IPS DF 6.9 (cell line): ENCODE results near the gene LBX2.
A peak's percentile ranks its signal among the peaks of the same experiment; 100 is the strongest.

Source experiments
- DNase-seq: peaks from one replicate; pipeline ENCODE4 v3.0.0-alpha.2; 2013; ENCODE audit warnings: low read depth, low spot score
- H3K27ac ChIP-seq: one replicate; pipeline ENCODE4 v1.5.1; 2013; ENCODE audit warnings: low read length, control low read depth
- H3K27me3 ChIP-seq: 2 replicates; pipeline ENCODE4 v1.6.1; 2013; ENCODE audit warnings: mild to moderate bottlenecking, low read length; ENCODE audit not compliant: control insufficient read depth, insufficient read depth
- H3K36me3 ChIP-seq: 2 replicates; pipeline ENCODE4 v1.6.1; 2013; ENCODE audit warnings: low read length; ENCODE audit not compliant: control insufficient read depth, insufficient read depth
- H3K4me1 ChIP-seq: 2 replicates; pipeline ENCODE4 v1.6.1; 2013; ENCODE audit warnings: low read length; ENCODE audit not compliant: control insufficient read depth, insufficient read depth
- H3K4me3 ChIP-seq: 2 replicates; pipeline ENCODE4 v1.5.1; 2013; ENCODE audit warnings: mild to moderate bottlenecking, low read length
- H3K9me3 ChIP-seq: 2 replicates; pipeline ENCODE4 v1.6.1; 2013; ENCODE audit warnings: low read length, inconsistent platforms; ENCODE audit not compliant: control insufficient read depth, insufficient read depth
- WGBS: extraction: QIAGEN DNeasy Blood & Tissue Kit; methylation state at CpG from one replicate; pipeline ENCODE4 v1.1.7; 2013; ENCODE audit warnings: mixed read lengths, missing lambda C conversion rate; ENCODE audit not compliant: insufficient read length, insufficient coverage; 5-methylcytosine and 5-hydroxymethylcytosine counted together

LBX2 gene

GRCh38 chr2:74499267-74499939 lies at the start of gene LBX2:
LBX2 (minus strand) TSS chr2:74499603; CDS start chr2:74499537, 66 bp downstream.
- Histone ChIP-seq H3K4me3 (peak within 1 kb of the TSS; percentile 54; the same call in 1 of the 2 replicates), H3K4me1 (peaks cover 2% of the 10 kb centered on the region; the same call in 1 of the 2 replicates), H3K36me3 (no peaks in the 10 kb centered on the region), H3K9me3 (no peaks in the 10 kb centered on the region), H3K27me3 (peaks cover 86% of the 10 kb centered on the region), H3K27ac (no peak within 1 kb of the TSS)
- no peak for DNase-seq
- no CpG with 5 or more reads among the region's 65 CpGs for WGBS

- peaks cover 4% of the 10 kb centered on the region; the same call in 1 of the 2 replicates for H3K27me3 ChIP-seq
- no peaks in the 10 kb centered on the region for H3K36me3 ChIP-seq
- no peak for DNase-seq
- H3K27ac ChIP-seq: no peak overlapping the region
- peak overlapping the region; percentile 53 for H3K4me3 ChIP-seq
- peaks cover 1% of the 10 kb centered on the region; the same call in 1 of the 2 replicates for H3K4me1 ChIP-seq
- WGBS: no CpG with 5 or more reads among the region's 26 CpGs
- no peaks in the 10 kb centered on the region for H3K9me3 ChIP-seq
Observed at GRCh38 chr2:74548285-74548899, 49.0 kb upstream of the LBX2 start.

GRCh38 chr2:74546004-74546403 lies 46.6 kb upstream of the LBX2 start:
- Histone ChIP-seq H3K27ac (no peak overlapping the region), H3K4me1 (peaks cover 1% of the 10 kb centered on the region; the same call in 1 of the 2 replicates), H3K36me3 (no peaks in the 10 kb centered on the region), H3K4me3 (no peak overlapping the region), H3K9me3 (no peaks in the 10 kb centered on the region), H3K27me3 (peaks cover 4% of the 10 kb centered on the region; the same call in 1 of the 2 replicates)
- no peak for DNase-seq
- WGBS: no CpG with 5 or more reads among the region's 3 CpGs

GRCh38 chr2:74544634-74545033 lies 45.2 kb upstream of the LBX2 start:
- H3K4me1 ChIP-seq: no peaks in the 10 kb centered on the region; the same call in 1 of the 2 replicates
- no peaks in the 10 kb centered on the region for H3K36me3 ChIP-seq
- no peak overlapping the region for H3K4me3 ChIP-seq
- H3K9me3 ChIP-seq: no peaks in the 10 kb centered on the region
- no CpG with 5 or more reads among the region's 3 CpGs for WGBS
- H3K27me3 ChIP-seq: peaks cover 2% of the 10 kb centered on the region; the same call in 1 of the 2 replicates
- no peak overlapping the region for H3K27ac ChIP-seq
- no peak for DNase-seq

DNA sequence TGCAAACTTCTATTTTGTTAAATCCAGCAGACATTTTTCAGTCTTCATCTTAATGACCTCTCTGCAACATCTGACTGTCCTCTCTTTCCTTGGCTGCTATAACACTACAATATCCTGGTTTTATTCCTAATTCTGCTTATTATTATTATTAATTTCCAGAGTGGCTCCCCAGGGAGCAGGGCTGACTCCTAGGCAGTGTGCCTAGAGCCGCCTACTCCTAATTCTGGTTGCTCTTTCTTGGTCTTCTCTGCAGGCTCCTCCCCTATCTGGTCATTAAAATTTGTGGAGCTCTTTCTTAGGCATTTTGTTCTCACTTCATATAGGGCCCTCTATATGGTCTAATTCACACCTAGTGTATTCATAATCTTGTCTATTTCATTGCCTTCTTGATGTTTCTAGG lies 43.6 kb upstream of the LBX2 start:
- no peak overlapping the region for H3K4me3 ChIP-seq
- no CpG with 5 or more reads among the region's 1 CpG for WGBS
- H3K9me3 ChIP-seq: no peaks in the 10 kb centered on the region
- H3K4me1 ChIP-seq: no peaks in the 10 kb centered on the region
- H3K27ac ChIP-seq: no peak overlapping the region
- no peak for DNase-seq
- H3K36me3 ChIP-seq: no peaks in the 10 kb centered on the region
- peaks cover 2% of the 10 kb centered on the region; the same call in 1 of the 2 replicates for H3K27me3 ChIP-seq

DNA sequence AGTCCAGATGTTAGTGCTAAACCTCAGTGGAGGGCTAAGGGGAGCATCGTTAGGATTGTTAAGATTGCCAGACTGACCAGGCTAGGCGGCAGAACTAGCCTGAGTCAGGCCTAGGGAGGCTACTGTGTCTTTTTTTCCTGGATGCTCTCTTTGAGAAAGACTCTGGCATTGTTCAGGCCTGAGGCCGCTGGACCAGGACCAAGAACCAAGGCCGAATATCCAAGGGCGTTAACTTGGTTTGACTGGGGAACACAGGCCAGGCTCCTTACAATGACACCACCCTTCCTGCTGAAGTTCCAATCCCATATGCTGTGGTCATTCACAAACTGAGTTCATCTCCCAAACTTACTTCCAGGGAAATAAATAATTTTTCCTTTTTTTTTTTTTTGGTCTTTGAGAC lies 40.9 kb upstream of the LBX2 start:
- no peaks in the 10 kb centered on the region for H3K4me1 ChIP-seq
- no peak for DNase-seq
- WGBS: no CpG with 5 or more reads among the region's 5 CpGs
- peaks cover 3% of the 10 kb centered on the region; the same call in 1 of the 2 replicates for H3K36me3 ChIP-seq
- H3K27ac ChIP-seq: no peak overlapping the region
- H3K27me3 ChIP-seq: no peaks in the 10 kb centered on the region
- H3K9me3 ChIP-seq: no peaks in the 10 kb centered on the region
- H3K4me3 ChIP-seq: no peak overlapping the region

DNA sequence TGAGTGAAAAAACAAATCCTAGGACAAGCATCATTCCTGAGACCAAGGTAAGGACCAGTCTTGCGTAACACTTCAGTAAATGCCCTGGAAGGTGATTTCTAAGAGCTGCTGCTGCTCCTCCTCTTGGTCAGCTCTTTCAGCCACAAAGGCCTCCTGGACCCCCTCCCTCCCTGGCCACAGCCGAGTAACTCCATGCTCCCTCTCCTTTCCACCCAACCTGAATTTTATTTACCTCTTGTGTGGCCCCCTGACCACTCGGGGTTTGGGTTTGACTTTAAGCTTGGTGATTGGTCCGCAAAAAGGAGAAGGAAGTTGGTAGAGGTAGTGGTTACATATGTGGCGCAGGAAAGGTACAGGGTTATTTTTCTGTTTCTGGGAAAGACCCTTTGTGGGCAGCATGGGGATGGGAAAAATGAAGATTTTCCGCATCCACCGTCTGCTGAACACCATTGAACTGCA lies 39.5 kb upstream of the LBX2 start:
- no peak for DNase-seq

DNA sequence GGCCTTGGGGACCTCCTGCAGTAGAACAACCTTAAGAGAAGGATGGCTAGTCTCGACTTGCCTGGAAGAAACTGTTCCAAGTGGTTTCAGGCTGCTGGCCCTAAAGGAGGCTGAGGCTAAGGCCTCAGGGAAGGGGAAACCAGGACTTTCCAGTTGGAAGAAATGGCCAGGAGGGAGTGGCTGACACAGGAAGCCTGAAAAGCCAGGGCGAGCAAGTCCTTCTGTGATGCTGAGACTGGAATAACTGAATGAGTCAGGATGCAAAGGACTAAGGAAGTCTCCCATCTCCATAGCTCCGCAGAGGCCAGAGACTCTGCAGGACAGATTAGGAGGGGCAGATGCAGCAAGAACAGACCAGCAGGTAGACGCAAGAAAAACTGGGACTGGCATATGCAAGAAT lies 37.7 kb upstream of the LBX2 start:
- Histone ChIP-seq H3K4me1 (no peaks in the 10 kb centered on the region), H3K27ac (no peak overlapping the region), H3K9me3 (no peaks in the 10 kb centered on the region), H3K4me3 (no peak overlapping the region), H3K36me3 (peaks cover 10% of the 10 kb centered on the region; the same call in 1 of the 2 replicates), H3K27me3 (no peaks in the 10 kb centered on the region)
- WGBS: no CpG with 5 or more reads among the region's 4 CpGs
- DNase-seq: no peak

More for the DNA sequence above, 39.5 kb upstream of the LBX2 start:
- Histone ChIP-seq H3K9me3 (no peaks in the 10 kb centered on the region), H3K36me3 (peaks cover 3% of the 10 kb centered on the region; the same call in 1 of the 2 replicates), H3K4me3 (no peak overlapping the region), H3K27ac (no peak overlapping the region), H3K4me1 (no peaks in the 10 kb centered on the region), H3K27me3 (no peaks in the 10 kb centered on the region)
- no CpG with 5 or more reads among the region's 7 CpGs for WGBS

DNA sequence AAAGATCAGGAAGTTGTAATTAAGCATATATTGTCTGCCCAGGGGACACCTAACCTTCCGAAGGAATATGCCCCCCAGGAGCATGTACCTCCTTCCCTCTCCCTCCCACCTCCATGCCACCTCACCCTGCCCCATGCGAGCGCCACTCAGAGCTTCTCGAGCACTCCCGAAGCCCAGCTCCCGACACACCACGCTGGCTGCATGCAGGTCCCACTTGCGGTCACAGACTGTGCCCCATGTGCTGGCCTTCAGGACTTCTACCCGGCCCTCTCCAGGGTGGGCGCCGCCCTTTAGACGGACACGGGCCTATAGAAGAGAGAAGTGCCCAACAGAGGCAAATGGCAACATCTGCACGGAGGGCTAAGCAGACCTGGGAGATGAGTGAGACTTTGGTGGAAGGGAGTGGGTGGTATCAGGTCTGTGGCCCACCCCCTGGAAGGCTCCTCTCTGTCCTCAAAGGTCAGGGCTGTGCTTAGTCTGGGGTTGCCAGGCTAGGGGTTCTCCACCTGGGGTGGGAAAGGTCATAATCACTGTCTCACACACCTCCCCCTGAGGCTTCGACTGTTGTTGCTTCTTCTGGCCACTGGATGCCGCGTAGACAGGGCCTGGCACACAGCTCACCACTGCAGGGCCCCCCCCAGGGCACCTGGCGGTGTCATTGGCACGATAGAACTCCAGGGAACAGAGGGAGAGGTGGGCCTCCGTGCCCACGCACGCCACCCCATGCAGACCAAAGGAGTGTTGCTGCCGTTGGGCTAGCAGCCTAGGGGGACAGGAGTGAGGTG lies 37.0 kb upstream of the LBX2 start:
- no CpG with 5 or more reads among the region's 23 CpGs for WGBS
- H3K9me3 ChIP-seq: no peaks in the 10 kb centered on the region
- no peaks in the 10 kb centered on the region for H3K4me1 ChIP-seq
- no peak overlapping the region for H3K27ac ChIP-seq
- H3K36me3 ChIP-seq: peaks cover 10% of the 10 kb centered on the region; the same call in 1 of the 2 replicates
- DNase-seq: no peak
- H3K27me3 ChIP-seq: no peaks in the 10 kb centered on the region
- H3K4me3 ChIP-seq: no peak overlapping the region

- Histone ChIP-seq H3K27me3 (no peaks in the 10 kb centered on the region), H3K4me3 (no peak overlapping the region; the same call in 1 of the 2 replicates), H3K36me3 (peaks cover 10% of the 10 kb centered on the region; the same call in 1 of the 2 replicates), H3K4me1 (peaks cover 3% of the 10 kb centered on the region), H3K9me3 (no peaks in the 10 kb centered on the region), H3K27ac (no peak overlapping the region)
- WGBS: no CpG with 5 or more reads among the region's 10 CpGs
- DNase-seq: no peak
Observed at GRCh38 chr2:74535440-74535965, 36.1 kb upstream of the LBX2 start.
